ENCODE data around the gene ESF1. TPM values are rescaled to one million over a fixed set of nuclear protein-coding genes. Genes with fewer than 3 reads are reported as not detected.

Gene ESF1
- total RNA-seq, 1 experiment from 2014 or later, result 17.3 TPM

DNA sequence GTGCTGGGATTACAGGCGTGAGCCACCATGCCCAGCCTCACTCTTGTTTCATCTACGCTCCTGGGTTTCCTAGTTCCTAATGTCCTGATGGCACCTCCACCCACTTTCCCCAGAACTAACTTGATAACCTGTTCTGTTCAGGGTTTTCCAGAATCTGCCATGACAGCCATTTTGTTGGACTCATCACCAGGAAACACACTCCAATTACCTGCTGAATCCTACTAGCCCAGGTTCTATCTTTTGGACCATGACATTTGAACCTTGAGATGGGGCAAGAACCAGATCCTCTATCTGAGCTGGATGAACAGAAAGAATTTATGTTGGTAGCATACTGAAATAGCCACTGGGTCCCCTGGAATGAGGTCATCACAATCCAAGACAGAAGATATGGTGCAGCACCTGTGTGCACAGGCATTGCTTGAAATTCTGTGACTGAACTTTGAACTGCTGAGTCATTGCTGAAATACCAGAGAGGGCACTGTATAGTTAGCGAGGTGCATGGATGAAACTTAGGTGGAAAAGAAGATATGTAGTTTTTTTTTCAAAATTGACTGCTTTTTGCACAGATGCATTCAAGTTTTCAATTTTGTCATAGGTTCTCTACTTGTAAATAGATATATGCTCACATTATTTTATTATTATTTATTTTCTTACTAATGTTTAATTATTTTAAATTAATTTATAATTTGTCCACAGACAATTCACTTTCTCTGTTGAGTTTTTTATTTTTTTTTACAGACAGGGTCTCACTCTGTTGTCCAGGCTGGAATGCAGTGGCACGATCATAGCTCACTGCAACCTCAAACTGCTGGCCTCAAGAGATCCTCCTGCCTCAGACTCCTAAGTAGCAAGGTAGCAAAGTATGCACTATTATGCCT is 103.2 kb downstream of the ESF1 start:
- DNase-seq (ENCODE audit: low read depth), result no peak

DNA sequence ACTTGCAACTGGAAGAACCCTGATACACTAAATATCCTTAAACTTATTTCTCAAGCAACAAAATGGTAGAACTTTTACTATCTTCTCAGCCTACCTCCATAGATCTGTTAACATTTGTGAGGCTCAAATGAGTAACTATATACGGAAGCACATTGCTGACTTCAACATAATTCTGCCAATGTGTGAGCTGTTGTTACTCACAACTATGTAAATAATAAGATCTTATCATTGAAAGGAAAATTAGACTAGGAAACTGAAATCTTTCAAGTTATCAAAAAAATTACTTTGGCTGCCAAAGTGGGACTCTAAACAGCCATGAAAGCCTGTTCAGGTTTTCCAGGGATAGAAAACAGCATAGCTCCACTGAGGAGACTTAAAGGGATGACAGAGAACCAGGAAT is 105.8 kb downstream of the ESF1 start:
- DNase-seq (ENCODE audit: low read depth), result no peak

DNA sequence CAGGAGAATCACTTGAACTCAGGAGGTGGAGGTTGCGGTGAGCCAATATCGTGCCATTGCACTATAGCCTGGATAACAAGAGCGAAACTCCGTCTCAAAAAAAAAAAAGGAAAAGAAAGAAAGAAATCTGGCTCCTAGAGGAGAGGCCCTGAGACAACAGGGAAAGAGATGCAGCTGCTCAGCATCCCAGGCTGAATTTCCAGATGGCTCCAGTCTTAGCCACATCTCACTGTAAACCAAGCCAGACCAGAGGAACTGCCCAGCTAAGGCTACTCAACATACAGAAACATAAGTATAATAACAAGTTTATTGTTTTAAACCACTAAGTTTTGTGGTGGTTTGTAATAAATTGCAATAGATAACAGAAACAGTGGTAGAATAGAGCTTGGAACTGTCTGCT is 107.5 kb downstream of the ESF1 start:
- DNase-seq (ENCODE audit: low read depth), result no peak

- DNase-seq (ENCODE audit: low read depth), result no peak
Measured at GRCh38 chr20:13676682-13677081, 108.0 kb downstream of the ESF1 start.

DNA sequence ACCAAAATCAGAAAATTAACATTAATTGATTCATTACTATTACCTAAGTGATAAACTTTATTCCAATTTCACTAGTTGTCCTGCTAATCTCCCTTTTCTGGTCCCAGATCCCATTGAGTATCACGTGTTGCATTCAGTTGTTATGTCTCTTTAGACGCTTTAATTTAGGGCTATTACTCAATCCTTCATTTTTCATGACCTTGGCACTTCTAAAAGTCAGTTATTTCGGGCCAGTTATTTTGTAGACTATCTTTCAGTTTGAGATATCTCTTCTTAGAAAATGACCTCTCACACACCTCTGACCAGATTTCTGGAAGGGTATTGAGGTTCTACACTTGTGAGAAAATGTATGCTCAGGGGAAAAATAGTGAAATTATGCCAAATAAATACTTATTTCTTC is 112.0 kb downstream of the ESF1 start:
- no peak for DNase-seq (ENCODE audit: low read depth)

DNA sequence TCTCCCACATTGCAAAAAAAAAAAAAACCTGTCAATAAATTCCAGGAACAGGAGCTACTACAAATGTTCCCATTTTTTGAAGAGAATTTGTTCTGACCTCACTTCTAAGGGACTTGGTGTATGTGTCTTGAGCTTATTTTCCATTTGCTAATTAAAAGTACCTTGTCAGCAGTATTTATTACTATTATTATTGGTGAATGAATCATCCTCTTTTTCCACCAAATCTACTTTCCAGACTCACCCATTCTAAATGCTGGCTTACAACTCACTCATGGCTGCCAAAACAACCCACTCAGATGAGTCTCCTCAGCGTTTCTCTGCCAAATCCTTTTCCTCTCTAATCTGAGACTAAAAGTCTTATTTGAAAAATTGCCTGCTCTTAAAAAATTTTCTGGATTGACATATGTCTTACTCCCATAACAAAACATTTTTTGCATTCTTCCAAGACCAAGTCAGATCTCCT is 112.8 kb downstream of the ESF1 start:
- DNase-seq (ENCODE audit: low read depth), result peak; percentile 14

DNA sequence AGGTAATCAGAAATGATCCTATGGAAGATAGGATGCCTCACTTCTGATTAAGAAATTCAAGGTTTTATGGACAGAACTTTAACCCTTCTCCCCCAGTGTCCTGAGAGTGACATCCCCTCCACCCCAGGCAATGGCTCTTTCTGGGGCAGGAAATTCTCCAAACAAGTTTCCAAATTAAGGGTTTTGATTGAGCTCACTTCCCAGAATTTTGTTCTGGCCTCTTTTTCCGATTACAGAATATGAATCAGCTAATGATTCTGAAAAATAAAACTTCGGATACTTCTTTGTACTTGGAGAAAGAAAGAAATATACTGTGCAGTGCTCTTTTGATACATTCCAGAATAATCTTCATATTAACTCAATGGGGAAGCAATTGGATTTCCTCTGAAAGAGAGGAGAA is 113.2 kb downstream of the ESF1 start:
- no peak for DNase-seq (ENCODE audit: low read depth)

DNA sequence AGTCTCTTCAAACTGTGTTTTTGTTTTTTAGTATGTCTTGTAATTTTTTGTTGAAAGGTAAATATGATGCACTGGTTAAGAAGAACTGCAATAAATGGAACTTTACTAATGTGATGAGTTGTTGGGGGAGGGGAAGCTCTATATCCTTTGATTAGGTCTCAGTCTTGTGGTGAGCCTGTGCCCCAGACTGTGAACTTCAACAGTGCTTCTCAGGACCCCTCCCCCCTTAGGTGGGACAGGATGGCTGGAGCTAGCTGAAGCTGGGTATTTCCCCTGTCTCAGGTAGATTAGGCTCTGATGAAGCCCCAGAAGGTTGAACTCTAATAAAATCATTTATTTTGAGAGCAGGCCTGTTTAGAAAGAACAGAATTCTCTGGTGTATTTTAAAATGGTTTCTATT is 114.6 kb downstream of the ESF1 start:
- DNase-seq (ENCODE audit: low read depth), result no peak

DNA sequence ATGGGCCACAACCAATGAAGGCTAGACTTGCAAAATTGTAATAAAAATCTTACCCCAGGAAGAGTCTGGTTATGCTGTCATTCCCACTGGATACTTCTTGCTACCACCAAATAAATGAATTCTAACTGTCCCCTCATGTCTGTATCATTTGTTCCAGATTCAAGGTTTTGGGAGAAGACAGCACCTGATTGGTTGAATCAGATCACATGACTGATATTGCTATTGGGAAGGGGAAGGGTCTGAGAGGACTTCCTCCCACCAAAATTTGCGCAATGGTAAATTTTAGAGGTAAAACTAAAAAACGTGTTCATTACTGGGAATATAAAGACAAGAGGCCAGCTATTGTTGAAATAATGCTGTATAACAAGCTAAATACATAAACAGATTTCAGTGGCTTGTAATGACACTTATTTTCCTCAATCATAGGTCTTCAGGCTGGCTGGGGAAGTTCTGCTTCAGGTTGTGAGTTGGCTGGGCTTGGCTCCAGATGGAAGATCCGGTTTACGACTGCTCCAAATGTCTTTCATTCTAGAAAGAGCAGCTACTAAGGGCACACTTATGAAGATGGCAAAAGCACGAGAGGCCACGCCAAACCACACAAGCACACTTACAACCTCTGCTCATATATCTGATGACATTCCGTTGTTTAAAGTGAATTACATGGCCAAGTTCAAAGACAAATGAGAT is 118.9 kb downstream of the ESF1 start:
- no peak for DNase-seq (ENCODE audit: low read depth)

Other genes starting within 250 kb of the ESF1 start
- gene TASP1, start 146.0 kb downstream of the ESF1 start, total RNA-seq (2014; rRNA removed; shearing (Covaris generic)), result 8.7 and 9.6 TPM in 2 replicates
- gene NDUFAF5, start 109 bp upstream of the ESF1 start, total RNA-seq (2014; rRNA removed; shearing (Covaris generic)), result 34.1 and 35.0 TPM in 2 replicates
- not detected in 2 replicates for gene SEL1L2, start 205.7 kb upstream of the ESF1 start, total RNA-seq (2014; rRNA removed; shearing (Covaris generic))
- 0.20 and 0.24 TPM in 2 replicates for gene MACROD2, start 210.6 kb upstream of the ESF1 start, total RNA-seq (2014; rRNA removed; shearing (Covaris generic))